GM12892 (cell line): ENCODE results near the gene VAV1.
"Not testable (repeated sequence)": the region's sequence is repeated elsewhere in the genome, so short reads cannot be mapped to it uniquely, and the experiment has no call there.

Experiments used
- DNase-seq: peaks from one replicate; pipeline ENCODE4 v3.0.0; 2011; ENCODE audit not compliant: insufficient read length
- FAIRE-seq: peaks from 2 replicates; lab custom pipeline; 2011; peaks lifted over from hg19 to GRCh38; lab: Jason Lieb, UNC
- POLR2A ChIP-seq: IDR thresholded peaks from 2 replicates; pipeline ENCODE4 v1.6.1; 2011; ENCODE audit warnings: low read depth, low read length, control low read depth
- POLR2AphosphoS5 ChIP-seq: IDR thresholded peaks from 2 replicates; pipeline ENCODE4 v1.6.1; 2011; ENCODE audit warnings: low read depth, low read length, control low read depth
- TAF1 ChIP-seq: IDR thresholded peaks from 2 replicates; pipeline ENCODE4 v1.6.1; 2011; ENCODE audit warnings: low read depth, mild to moderate bottlenecking, control low read depth, low read length, borderline replicate concordance

The VAV1 gene

GRCh38 chr19:6817179-6817578 lies 44.7 kb downstream of the VAV1 start:
- DNase-seq (no peak), FAIRE-seq (no peak)
- TF ChIP-seq POLR2A (no peak), TAF1 (no peak), POLR2AphosphoS5 (no peak)

- no peak for TF ChIP-seq POLR2AphosphoS5
- no peak for TF ChIP-seq TAF1
- TF ChIP-seq POLR2A, result no peak
- no peak for FAIRE-seq
- no peak for DNase-seq
Observed at GRCh38 chr19:6818246-6818645, 45.7 kb downstream of the VAV1 start.

DNA sequence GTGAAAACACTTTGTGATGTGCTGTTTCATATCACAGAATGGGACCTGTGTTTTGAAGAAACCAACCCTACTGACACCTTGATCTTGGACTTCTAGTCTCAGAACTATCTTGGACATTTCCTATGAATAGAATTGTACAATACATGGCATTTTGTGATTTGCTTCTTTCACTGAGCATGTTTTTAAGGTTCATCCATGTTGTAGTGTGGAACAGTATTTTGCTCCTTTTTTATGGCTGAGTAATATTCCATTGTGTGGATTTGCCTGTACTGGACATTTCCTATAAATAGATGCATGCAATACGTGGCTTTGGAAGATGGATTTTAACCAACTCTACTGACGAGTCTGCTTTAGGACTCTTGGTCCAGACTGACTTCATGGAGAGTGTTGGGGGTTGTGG lies 46.8 kb downstream of the VAV1 start:
- DNase-seq (no peak), FAIRE-seq (no peak)
- TF ChIP-seq POLR2AphosphoS5 (no peak), POLR2A (no peak), TAF1 (no peak)

DNA sequence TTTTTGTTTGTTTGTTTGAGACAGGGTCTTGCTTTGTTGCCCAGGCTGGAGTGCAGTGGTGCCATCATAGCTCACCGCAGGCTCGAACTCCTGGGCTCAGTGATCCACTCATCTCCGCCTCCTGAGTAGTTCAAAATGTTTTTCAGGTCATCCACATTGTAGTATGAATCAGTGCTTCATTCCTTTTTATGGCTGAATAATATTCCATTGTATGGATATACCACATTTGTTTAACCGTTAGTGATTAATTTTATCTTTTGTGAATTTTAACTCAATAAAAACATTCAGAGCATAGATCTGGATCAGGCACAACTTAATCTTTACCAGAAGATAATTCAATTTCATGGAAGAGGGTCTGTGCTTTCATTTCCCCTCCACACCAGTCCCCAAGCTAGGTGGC lies 47.7 kb downstream of the VAV1 start:
- FAIRE-seq (no peak), DNase-seq (no peak)
- TF ChIP-seq POLR2A (no peak), TAF1 (no peak), POLR2AphosphoS5 (no peak)

DNA sequence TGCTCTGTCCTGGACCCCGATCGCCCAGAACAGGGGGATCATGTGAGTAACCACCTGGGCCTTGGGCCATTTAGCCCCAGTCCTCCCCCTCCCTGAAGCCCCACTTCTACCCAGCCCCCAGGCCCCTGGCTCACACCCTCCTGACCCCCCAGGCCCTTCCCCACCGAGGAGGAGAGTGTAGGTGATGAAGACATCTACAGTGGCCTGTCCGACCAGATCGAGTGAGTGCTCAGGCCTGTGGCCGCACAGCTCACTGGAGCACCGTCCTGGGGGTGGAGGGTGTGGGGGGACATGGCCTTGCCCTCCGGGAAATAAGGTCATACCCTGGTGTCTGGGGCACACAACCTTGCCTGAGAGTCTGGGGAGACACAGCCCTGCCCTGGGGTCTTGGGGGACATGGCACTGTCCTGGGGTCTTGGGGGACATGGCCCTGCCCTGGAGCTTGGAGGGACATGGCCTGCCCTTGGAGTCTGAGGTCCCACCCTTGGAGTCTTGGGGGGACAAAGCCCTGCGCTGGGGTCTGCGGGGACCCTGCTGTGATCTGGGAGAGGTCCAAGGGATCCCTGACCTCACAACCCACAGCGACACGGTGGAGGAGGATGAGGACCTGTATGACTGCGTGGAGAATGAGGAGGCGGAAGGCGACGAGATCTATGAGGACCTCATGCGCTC lies 49.3 kb downstream of the VAV1 start:
- TF ChIP-seq POLR2AphosphoS5, result no peak
- TF ChIP-seq TAF1, result no peak
- no peak for TF ChIP-seq POLR2A
- no peak for FAIRE-seq
- no peak for DNase-seq

DNA sequence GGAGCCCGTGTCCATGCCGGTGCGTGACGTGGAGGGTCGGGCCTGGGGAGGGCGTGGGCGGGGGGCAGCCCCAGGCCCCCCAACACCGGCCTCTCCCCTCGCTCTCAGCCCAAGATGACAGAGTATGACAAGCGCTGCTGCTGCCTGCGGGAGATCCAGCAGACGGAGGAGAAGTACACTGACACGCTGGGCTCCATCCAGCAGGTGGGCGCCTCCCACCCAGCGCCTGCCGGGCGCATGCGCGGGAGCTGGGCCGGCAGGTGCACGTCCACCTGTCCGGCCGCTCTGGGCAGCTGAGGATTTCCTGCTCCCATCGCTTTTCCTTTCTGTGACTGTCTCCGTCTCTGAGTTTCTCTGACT lies 49.8 kb downstream of the VAV1 start:
- no peak for TF ChIP-seq POLR2AphosphoS5
- TF ChIP-seq POLR2A, result no peak
- no peak for TF ChIP-seq TAF1
- FAIRE-seq, result no peak

GRCh38 chr19:6825076-6825774 lies 52.7 kb downstream of the VAV1 start:
- TF ChIP-seq POLR2AphosphoS5, result no peak
- no peak for TF ChIP-seq TAF1
- TF ChIP-seq POLR2A, result no peak
- FAIRE-seq (no peak), DNase-seq (no peak)

More for the DNA sequence above, 49.8 kb downstream of the VAV1 start:
- DNase-seq, result no peak

- TF ChIP-seq TAF1, result no peak
- TF ChIP-seq POLR2AphosphoS5, result no peak
- no peak for TF ChIP-seq POLR2A
- no peak for DNase-seq
- FAIRE-seq, result no peak
Observed at GRCh38 chr19:6826281-6826920, 53.9 kb downstream of the VAV1 start.

- TF ChIP-seq TAF1 (no peak), POLR2AphosphoS5 (no peak), POLR2A (no peak)
- DNase-seq (no peak), FAIRE-seq (no peak)
Observed at GRCh38 chr19:6828306-6828697, 55.8 kb downstream of the VAV1 start.

- TF ChIP-seq POLR2A (no peak), POLR2AphosphoS5 (no peak), TAF1 (no peak)
- peak; percentile 61 for DNase-seq
- FAIRE-seq, result peak; percentile 85
Observed at GRCh38 chr19:6828698-6829633, 56.5 kb downstream of the VAV1 start.

GRCh38 chr19:6829829-6830228 lies 57.3 kb downstream of the VAV1 start:
- not testable (repeated sequence) for FAIRE-seq, DNase-seq

DNA sequence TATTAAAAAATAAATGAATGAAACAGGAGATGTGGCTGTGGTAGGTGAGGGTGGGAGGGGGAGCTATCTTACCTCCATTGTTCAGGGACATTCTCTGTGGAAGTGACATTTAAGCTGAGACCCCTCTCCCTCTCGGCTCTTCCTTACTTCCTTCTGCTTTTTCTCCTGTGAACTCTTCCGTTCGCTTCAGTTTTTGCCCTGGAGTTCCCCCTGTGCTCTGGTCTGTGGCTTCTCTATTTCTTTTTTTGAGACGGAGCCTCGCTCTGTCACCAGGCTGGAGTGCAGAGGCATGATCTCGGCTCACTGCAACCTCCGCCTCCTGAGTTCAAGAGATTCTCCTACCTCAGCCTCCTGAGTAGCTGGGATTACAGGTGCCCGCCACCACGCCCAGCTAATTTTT lies 58.6 kb downstream of the VAV1 start:
- not testable (repeated sequence) for FAIRE-seq, DNase-seq
